Heart left ventricle (tissue), 13 donors: Measurements from ENCODE around the gene ADGRB3.

ENCODE experiments used
- CTCF ChIP-seq, 12 donors: fragments of 200-600 bp; sonication (generic) in 4 of 12; IDR thresholded peaks; one replicate each; pipeline versions ENCODE4 v1.5.0 to v1.8.0; 2018 to 2022; ENCODE audit warnings: antibody characterized with exemption in 12 of 12, mild to moderate bottlenecking in 5 of 12
- POLR2A ChIP-seq, 2 donors: fragments of 450-650 bp; IDR thresholded peaks; one replicate each; pipeline ENCODE4 v1.6.1; 2017; ENCODE audit warnings: antibody characterized with exemption in 2 of 2, mild to moderate bottlenecking in 2 of 2, moderate library complexity in 2 of 2
- donor health status: ischemic (EF 13 %, LVEDD 7.1; RV severe dilation, severe dysfunction).
- donor health status: DM: no; HTN: yes; CAD: no.
- donor health status: DM: no; HTN: no; CAD: no.
- donor health status: ischemic (EF 25% LVEDD 6.9; RV normal size, moderate dysfunction).
- donor health status: ischemic (EF 25% LVEDD 5.7; RV mildly dilated, moderate dysfunction).
- donor health status: ischemic (EF 35%, LVEDD 5.7; RV mildly dilated, moderate dysfunction).
- donor health status: nonischemic (EF 11% LVEDD 7.7; RV severe dilation, severe dysfunction).
- donor health status: DM: yes; HTN: yes; CAD: no.
- donor health status: PGD.
- donor health status: ischemic (EF 29% LVEDD 5.4; RV normal size, mild dysfunction).
- donor health status: nonischemic (EF 23%, LVEDD 6.1; RV moderate dilation, normal function).

GRCh38 chr6:69216127-69216526 lies 581.0 kb downstream of the ADGRB3 start:
- TF ChIP-seq POLR2A (IDR thresholded peaks at IDR 0.05) (no peak), CTCF (IDR thresholded peaks at IDR 0.05) (no peak)
